Renal cortical epithelial cell (primary cell): ENCODE measurements around the gene CD99. TPM values are rescaled to one million over a fixed set of nuclear protein-coding genes. Genes with fewer than 3 reads are reported as not detected.
A peak's percentile ranks its signal among the peaks of the same experiment; 100 is the strongest.
"Not testable (repeated sequence)": the region's sequence is repeated elsewhere in the genome, so short reads cannot be mapped to it uniquely, and the experiment has no call there.

Experiments
- DNase-seq: peaks from one replicate; pipeline ENCODE4 v3.0.0-alpha.2; 2011; ENCODE audit warnings: low read depth
- total RNA-seq: library from RNA; depleted of rRNA; stranded (reverse); fragments of >200 nt; gene quantifications from 2 replicates; pipeline ENCODE4 v1.2.3, GENCODE V29; 2014

The CD99 gene
- total RNA-seq, 1 donor from 2014 or later = 52.8 TPM

- no peak for DNase-seq
These were observed 32.3 kb downstream of the CD99 start for GRCh38 chrX:2723286-2723879.

DNA sequence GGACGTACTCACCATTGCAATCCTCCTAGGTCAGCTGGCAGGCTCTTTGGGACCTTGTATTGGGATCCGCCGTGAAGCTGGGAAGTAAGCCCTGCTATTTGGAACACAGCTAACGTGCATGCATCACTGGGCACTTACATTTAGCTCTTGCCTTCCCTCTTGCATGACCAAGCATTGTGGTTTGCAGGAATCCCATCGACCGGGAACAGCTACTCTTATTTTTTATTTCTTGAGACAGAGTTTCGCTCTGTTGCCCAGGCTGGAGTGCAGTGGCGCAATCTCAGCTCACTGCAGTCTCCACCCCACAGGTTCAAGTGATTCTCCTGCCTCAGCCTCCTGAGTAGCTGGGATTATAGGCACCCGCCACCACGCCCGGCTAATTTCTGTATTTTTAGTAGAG is 36.2 kb downstream of the CD99 start:
- peak; percentile 92 for DNase-seq

GRCh38 chrX:2732076-2732475 is 41.0 kb downstream of the CD99 start:
- no peak for DNase-seq

- no peak for DNase-seq
These were observed 41.6 kb downstream of the CD99 start for GRCh38 chrX:2732649-2733048.

DNA sequence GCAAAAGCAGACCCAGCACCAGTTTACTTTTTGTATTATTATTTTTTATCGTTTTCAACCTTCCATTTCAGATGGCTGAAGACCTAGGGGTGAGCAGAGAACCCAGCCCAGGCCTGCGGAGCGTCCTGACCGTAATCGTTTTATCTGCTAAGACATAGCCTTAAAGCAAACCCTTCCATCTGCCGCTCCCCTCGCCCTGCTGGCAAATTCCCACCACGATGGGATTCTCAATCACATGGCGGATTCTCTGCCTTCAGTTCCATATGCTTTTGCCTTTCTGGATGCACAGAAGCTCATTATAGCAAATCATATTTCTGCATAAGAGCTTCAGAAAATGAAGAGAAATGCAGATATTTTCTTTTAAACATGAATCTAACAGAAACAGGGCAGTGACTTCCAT is 42.2 kb downstream of the CD99 start:
- DNase-seq = no peak

DNA sequence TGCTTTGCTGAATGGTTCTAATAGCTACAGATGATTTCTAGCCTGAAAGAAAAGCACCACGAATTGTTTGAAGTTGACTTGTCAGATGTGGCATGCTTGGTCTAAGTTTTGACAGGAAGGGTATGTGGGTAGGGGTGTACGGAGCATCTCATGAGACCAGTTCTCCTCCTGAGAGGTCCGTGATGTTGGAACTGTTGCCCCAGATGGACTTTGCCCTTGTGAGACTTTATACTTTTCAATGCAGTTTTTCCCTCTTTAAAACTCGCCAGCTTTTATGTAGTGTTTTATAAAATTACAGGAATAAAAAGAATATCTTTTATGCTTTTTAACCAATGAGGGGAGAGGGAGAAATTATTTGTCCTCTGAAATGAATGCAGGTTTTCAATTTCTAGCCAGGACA is 44.2 kb downstream of the CD99 start:
- no peak for DNase-seq

GRCh38 chrX:2740672-2741071 is 49.6 kb downstream of the CD99 start:
- DNase-seq = no peak

- no peak for DNase-seq
These were observed 50.3 kb downstream of the CD99 start for GRCh38 chrX:2741386-2741785.

DNA sequence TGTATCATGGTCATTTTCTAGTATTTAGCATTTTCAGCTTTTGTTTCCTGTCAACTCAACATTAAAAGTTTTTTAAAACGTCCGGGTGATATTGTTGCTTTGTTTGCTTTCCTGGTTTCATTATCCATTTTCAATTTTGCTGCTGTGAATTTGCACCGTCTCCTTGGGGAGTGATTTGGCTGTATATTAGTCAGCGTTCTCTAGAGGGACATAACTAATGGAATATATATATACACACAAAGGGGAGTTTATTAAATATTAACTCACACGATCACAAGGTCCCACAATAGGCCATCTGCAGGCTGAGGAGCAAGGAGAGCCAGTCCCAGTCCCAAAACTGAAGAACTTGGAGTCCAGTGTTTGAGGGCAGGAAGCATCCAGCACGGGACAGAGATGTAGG is 55.2 kb downstream of the CD99 start:
- DNase-seq = not testable (repeated sequence)

DNA sequence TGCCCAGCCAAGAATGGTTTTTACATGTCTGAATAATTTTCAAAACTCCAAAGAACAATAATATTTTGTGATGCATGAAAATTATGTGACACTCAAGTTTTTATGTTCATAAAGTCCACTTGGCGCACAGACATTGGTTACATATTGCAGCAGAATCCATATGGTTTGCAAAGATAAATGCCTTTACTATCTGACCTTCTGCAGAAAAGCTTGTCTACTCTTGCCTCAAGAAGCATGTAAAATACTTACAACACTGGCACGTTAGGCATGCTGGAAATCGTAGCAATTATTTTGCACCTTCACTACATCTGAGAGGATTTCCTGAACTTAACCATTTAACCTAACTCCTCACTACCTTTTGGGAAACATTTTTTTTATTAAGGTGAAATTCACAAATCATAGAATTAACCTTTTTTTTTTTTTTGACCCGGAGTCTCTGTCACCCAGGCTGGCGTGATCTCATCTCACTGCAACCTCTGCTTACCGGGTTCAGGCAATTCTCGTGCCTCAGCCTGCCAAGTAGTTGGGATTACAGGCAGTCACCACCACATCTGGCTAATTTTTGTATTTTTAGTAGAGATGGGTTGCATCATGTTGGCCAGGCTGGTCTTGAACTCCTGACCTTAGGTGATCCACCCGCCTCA is 57.2 kb downstream of the CD99 start:
- no peak for DNase-seq

- DNase-seq = no peak
These were observed 57.7 kb downstream of the CD99 start for GRCh38 chrX:2748815-2749188.

DNA sequence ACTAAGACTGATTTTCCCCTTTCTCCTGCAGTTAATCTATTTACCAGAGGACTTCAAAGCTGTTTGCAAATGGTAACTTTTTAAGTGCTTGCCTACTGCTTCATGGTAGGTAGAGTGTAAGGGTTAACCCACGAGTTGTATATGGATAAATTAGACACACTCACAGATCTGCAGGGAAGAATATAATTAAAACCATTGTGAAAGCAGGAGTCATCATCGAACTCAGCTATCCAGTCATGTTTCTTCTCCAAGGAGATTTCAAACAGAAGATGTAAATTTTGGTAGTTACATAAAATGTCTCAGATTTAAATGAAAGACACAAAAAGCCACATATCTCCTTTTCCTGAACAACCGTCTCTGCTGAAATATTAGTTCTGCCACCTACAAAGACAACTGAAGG is 60.2 kb downstream of the CD99 start:
- DNase-seq = no peak

- DNase-seq = not testable (repeated sequence)
These were observed 60.8 kb downstream of the CD99 start, which contains the start of gene XG for GRCh38 chrX:2751874-2752300. Gene XG (plus strand): TSS chrX:2752040. CDS start chrX:2752275, 235 bp downstream.

DNA sequence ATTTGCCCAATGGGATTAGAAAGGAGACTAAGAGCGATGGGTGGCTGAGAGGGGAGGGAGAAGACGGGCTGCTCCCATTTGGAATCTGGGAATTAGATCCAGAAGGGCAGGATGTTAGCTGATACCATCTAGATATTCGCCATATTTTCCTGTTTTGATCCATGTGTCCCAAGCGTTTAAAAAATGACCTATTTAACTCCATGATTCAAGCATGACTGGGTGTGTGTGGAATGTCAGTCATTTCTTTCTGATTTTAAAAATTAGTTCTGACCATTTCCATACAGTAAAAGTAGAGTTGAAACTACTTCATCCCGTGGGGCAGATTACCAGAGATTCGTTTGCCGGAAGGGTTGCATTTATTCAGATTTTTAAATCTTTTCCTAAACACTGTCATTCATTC is 61.3 kb downstream of the CD99 start:
- not testable (repeated sequence) for DNase-seq

DNA sequence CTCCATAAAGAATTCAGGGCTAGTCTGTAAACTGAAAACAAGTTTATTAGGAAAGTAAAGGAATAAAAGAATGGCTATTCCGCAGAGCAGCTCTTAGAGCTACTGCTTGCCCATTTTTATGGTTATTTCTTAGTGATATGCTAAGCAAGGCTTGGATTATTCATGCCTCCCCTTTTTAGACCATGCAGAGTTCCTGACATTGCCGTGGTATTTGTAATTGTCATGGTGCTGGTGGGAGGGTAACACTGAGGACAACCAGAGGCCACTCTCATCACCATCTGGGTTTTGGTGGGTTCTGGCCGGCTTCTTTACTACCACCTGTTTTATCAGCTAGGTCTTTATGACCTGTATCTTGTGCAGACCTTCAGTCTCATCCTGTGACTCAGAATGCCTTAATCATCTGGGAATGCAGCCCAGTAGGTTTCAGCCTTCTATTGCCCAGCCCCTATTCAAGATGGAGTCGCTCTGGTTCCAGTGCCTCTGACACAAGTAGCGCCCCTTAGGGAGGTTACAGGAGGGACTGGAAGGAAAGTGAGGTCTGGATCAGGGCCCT is 64.1 kb downstream of the CD99 start:
- DNase-seq = not testable (repeated sequence)

GRCh38 chrX:2756548-2756947 is 65.5 kb downstream of the CD99 start:
- no peak for DNase-seq

- DNase-seq = no peak
These were observed 70.2 kb downstream of the CD99 start for GRCh38 chrX:2761246-2761645.

- not testable (repeated sequence) for DNase-seq
These were observed 71.6 kb downstream of the CD99 start for GRCh38 chrX:2762671-2763070.

DNA sequence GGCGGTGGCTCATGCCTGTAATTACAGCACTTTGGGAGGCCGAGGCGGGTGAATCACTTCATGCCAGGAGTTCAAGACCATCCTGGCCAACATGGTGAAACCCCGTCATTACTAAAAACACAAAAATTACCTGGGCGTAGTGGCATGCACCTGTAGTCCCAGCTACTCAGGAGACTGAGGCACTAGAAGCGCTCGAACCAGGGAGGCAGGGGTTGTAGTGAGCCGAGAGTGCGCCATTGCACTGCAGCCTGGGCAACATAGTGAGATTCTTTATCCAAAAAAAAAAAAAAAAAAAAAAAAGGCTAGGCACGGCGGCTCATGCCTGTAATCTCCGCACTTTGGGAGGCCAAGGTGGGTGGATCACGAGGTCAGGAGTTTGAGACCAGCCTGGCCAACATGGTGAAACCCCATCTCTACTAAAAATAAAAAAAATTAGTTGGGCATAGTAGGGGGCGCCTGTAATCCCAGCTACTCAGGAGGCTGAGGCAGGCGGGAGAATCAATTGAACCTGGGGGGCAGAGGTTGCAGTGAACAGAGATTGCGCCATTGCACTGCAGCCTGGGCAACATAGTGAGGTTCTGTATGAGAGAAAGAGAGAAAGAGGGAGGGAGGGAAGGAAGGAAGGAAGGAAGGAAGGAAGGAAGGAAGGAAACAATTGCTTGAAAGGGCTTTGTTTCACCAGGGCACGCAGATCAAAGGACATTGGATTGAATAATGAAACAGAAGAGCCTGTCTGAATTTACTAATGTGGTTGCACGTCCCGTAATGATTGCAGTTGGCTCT is 73.9 kb downstream of the CD99 start:
- DNase-seq = not testable (repeated sequence)

- no peak for DNase-seq
These were observed 74.4 kb downstream of the CD99 start for GRCh38 chrX:2765549-2765830.

DNA sequence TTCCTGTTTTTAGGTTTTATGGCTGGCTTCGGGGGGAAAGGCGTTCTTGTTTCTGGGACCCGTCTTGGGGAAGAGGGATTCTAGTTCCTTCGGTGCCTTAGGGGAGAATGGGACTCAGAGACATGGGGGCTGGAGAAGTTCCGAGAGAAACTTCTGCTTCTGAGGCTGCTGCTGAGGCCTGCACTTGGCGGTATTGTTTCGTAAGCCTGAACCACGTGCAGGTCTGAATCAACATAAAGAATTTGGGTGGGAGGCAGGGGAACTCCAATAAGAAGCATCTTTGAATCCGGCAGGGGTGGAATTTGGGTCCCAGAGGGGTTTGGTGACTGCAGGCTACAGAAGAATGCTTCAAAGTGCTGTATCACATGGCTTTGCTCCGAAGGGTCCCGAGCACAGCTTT is 75.8 kb downstream of the CD99 start:
- DNase-seq = no peak

DNA sequence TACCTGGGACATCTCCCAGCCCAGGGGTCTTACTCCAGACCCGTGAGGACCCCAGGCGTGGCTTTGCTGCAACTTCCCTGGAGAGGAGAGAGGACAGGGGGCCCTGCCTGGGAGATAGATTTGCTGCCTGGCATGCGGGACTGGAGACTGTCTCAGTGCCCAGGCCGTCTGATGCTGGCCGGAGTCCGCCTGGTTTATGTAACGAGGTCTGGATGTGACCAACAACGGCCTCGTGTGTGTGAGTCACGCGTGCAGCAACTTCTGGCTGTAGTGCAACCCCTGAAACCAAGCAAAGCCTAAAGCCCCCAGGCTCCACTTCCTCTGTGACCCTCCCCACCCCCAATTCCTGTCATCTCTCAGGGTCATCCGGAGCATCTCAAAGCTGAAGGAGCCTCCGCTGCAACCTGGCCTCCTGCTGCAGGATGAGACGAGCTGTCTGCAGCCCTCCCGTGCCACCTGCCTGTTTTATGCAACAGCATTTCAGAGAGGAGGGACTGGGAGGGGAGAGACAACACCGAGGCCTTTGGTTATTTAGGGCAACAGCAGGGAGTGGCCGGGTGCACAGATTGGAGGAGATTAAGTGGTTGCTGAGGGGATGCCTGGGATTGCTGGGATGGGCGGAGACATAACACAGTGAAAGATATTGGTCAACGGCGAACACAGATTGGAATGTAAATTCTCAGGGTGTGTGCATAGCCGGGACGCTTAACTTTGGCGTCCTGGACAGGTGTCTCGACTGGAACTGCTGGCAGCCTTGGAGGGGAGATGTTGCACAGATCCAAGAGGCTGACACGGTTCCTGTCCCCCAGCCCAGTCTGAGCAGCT is 76.7 kb downstream of the CD99 start:
- DNase-seq = no peak
